ENCODE measurements around the gene METTL23. TPM values are rescaled to one million over a fixed set of nuclear protein-coding genes. Genes with fewer than 3 reads are reported as not detected.
A peak's percentile ranks its signal among the peaks of the same experiment; 100 is the strongest.
"Not testable (repeated sequence)": the region's sequence is repeated elsewhere in the genome, so short reads cannot be mapped to it uniquely, and the experiment has no call there.

The METTL23 gene
- total RNA-seq, 2 donors from 2014 or later = 13.9 to 30.0 TPM

GRCh38 chr17:76736349-76737081 is 9.9 kb downstream of the METTL23 start:
- DNase-seq (ENCODE audit: low spot score in 2 of 2) (peak; percentile 60 to 78), ATAC-seq (peak; percentile 6 to 16)
- Mint-ChIP-seq H3K36me3 (peaks cover 39 to 48% of the 10 kb centered on the region in 2 donors), H3K27ac (peak overlapping the region; percentile 99 to 100), H3K9me3 (peaks cover 0 to 3% of the 10 kb centered on the region in 2 donors)

GRCh38 chr17:76737082-76737675 is 10.5 kb downstream of the METTL23 start, which contains the start of gene SRSF2:
Gene SRSF2, minus strand, starts transcription at chr17:76737331. Its CDS starts 171 bp downstream, at chr17:76737160.
- DNase-seq (ENCODE audit: low spot score in 2 of 2) (peak; percentile 99 to 100), ATAC-seq (peak; percentile 74 to 75)
- Mint-ChIP-seq H3K9me3 (peaks cover 0 to 3% of the 10 kb centered on the region in 2 donors), H3K27ac (peak within 1 kb of the TSS; percentile 99 to 100), H3K36me3 (peaks cover 41 to 48% of the 10 kb centered on the region in 2 donors)

GRCh38 chr17:76737676-76738467 is 11.2 kb downstream of the METTL23 start, which contains the start of gene MFSD11:
Gene MFSD11, plus strand, starts transcription at chr17:76738119. Its CDS starts 234 bp downstream, at chr17:76738353.
- peak; percentile 90 to 97 for DNase-seq (ENCODE audit: low spot score in 2 of 2)
- peak within 1 kb of the TSS; percentile 97 to 100 for H3K27ac Mint-ChIP-seq
- peaks cover 0 to 3% of the 10 kb centered on the region in 2 donors for H3K9me3 Mint-ChIP-seq

GRCh38 chr17:76738468-76738850 is 11.8 kb downstream of the METTL23 start:
- no peak for ATAC-seq
- Mint-ChIP-seq H3K9me3 (peaks cover 0 to 3% of the 10 kb centered on the region in 2 donors), H3K27ac (peak overlapping the region; percentile 97 to 100), H3K36me3 (peaks cover 35 to 41% of the 10 kb centered on the region in 2 donors)
- no peak for DNase-seq (ENCODE audit: low spot score in 2 of 2)

More at GRCh38 chr17:76737676-76738467, 11.2 kb downstream of the METTL23 start, which contains the start of gene MFSD11:
- peak; percentile 72 to 76 for ATAC-seq
- peaks cover 41 to 47% of the 10 kb centered on the region in 2 donors for H3K36me3 Mint-ChIP-seq

- not testable (repeated sequence) for DNase-seq (ENCODE audit: low spot score in 2 of 2); H3K9me3 Mint-ChIP-seq; H3K27ac Mint-ChIP-seq; ATAC-seq
- peaks cover 29 to 30% of the 10 kb centered on the region in 2 donors for H3K36me3 Mint-ChIP-seq
Observed at GRCh38 chr17:76739568-76740115, 13.0 kb downstream of the METTL23 start.

GRCh38 chr17:76740329-76741118 is 13.9 kb downstream of the METTL23 start:
- Mint-ChIP-seq H3K27ac (no peak overlapping the region), H3K36me3 (peaks cover 20 to 30% of the 10 kb centered on the region in 2 donors), H3K9me3 (no peaks in the 10 kb centered on the region)
- no peak for ATAC-seq
- no peak for DNase-seq (ENCODE audit: low spot score in 2 of 2)

- Mint-ChIP-seq H3K27ac (peak overlapping the region in 1 of 2 donors; percentile 9), H3K36me3 (peaks cover 10 to 36% of the 10 kb centered on the region in 2 donors), H3K9me3 (no peaks in the 10 kb centered on the region)
- ATAC-seq (peak; percentile 63 to 77), DNase-seq (ENCODE audit: low spot score in 2 of 2) (no peak)
Observed at GRCh38 chr17:76742958-76743357, 16.3 kb downstream of the METTL23 start.

GRCh38 chr17:76744747-76745146 is 18.1 kb downstream of the METTL23 start:
- H3K27ac Mint-ChIP-seq = no peak overlapping the region
- no peaks in the 10 kb centered on the region for H3K9me3 Mint-ChIP-seq
- peaks cover 0 to 36% of the 10 kb centered on the region in 2 donors for H3K36me3 Mint-ChIP-seq
- peak; percentile 40 to 60 for ATAC-seq
- DNase-seq (ENCODE audit: low spot score in 2 of 2) = no peak

- H3K36me3 Mint-ChIP-seq = peaks cover 0 to 40% of the 10 kb centered on the region in 2 donors
- peak; percentile 61 to 89 for ATAC-seq
- DNase-seq (ENCODE audit: low spot score in 2 of 2); H3K9me3 Mint-ChIP-seq: not testable (repeated sequence)
- peak overlapping the region in 1 of 2 donors; percentile 36 for H3K27ac Mint-ChIP-seq
Observed at GRCh38 chr17:76745785-76746184, 19.1 kb downstream of the METTL23 start.

GRCh38 chr17:76747716-76748363 is 21.2 kb downstream of the METTL23 start:
- ATAC-seq (no peak), DNase-seq (ENCODE audit: low spot score in 2 of 2) (no peak)
- H3K36me3 Mint-ChIP-seq = peaks cover under 1 to 34% of the 10 kb centered on the region in 2 donors
- H3K9me3 Mint-ChIP-seq = no peaks in the 10 kb centered on the region
- no peak overlapping the region for H3K27ac Mint-ChIP-seq

GRCh38 chr17:76748657-76749056 is 22.0 kb downstream of the METTL23 start:
- Mint-ChIP-seq H3K36me3 (peaks cover 7 to 34% of the 10 kb centered on the region in 2 donors), H3K27ac (peak overlapping the region in 1 of 2 donors; percentile 69), H3K9me3 (no peaks in the 10 kb centered on the region)
- DNase-seq (ENCODE audit: low spot score in 2 of 2) (no peak), ATAC-seq (no peak)

GRCh38 chr17:76751416-76751993 is 24.9 kb downstream of the METTL23 start:
- DNase-seq (ENCODE audit: low spot score in 2 of 2) = no peak
- peak overlapping the region in 1 of 2 donors; percentile 99 for H3K27ac Mint-ChIP-seq
- H3K36me3 Mint-ChIP-seq = peaks cover 7 to 8% of the 10 kb centered on the region in 2 donors
- ATAC-seq = no peak
- no peaks in the 10 kb centered on the region for H3K9me3 Mint-ChIP-seq

- Mint-ChIP-seq H3K27ac (peak overlapping the region; percentile 99), H3K9me3 (no peaks in the 10 kb centered on the region), H3K36me3 (peaks cover 6 to 10% of the 10 kb centered on the region in 2 donors)
- peak; percentile 19 to 35 for ATAC-seq
- DNase-seq (ENCODE audit: low spot score in 2 of 2) = no peak
Observed at GRCh38 chr17:76752006-76752405, 25.4 kb downstream of the METTL23 start.

GRCh38 chr17:76753061-76753961 is 26.7 kb downstream of the METTL23 start:
- H3K9me3 Mint-ChIP-seq = no peaks in the 10 kb centered on the region
- ATAC-seq (peak; percentile 94 to 96), DNase-seq (ENCODE audit: low spot score in 2 of 2) (peak; percentile 38 to 58)
- H3K36me3 Mint-ChIP-seq = peaks cover 10 to 13% of the 10 kb centered on the region in 2 donors
- peak overlapping the region; percentile 99 for H3K27ac Mint-ChIP-seq

All from activated naive CD4-positive, alpha-beta T cell treated with anti-CD3 and anti-CD28 coated beads, Interleukin-2, amount 50 U/mL, for 72 hours (primary cell).